ENCODE measurements around the gene KLHL36.

Gene KLHL36

DNA sequence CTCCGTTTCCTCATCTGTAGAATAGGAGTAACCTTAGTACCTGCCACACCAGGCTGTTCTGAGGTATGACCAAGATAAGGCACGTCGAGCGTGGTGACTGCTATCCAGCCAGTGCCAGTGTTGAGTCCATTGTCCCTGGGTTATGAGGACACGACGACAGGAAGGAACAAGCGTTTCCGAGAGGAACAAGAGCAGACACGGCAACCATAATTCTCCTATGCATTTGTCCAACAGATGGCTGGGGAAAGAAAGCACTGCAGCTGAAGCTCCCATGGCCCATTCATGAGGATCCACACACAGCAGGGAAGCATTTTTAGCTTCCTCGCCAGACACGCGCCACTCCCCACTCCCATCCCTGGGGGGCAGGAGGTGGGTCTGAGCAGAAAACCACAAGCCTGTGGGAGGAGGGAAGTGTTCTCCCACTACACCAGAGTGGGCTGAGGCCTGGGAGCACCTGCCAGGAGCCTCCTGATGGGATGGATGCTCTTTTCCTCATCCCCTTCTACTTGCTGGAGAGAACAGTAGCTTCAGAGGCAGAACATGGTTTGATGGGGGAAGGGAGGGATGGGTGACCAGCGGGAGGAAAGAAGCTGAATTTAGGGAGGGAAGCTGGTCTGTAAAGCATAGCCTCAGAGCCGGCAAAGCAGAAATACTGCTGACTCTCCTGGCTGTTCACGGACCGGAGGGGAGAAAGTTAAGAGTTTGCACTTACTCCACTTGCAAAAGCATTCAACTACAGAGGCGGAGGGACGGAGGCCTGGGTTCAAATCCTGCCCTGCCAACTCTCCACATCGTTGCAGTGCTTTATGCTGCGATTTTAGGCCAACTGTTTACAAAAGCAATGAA, 33.1 kb upstream of the KLHL36 start:
- TF ChIP-seq TCF4 (CRISPR knock-in tag; IDR thresholded peaks at IDR 0.05; ENCODE audit: borderline replicate concordance) (no peak), ZFP3 (CRISPR knock-in tag; IDR thresholded peaks at IDR 0.05) (no peak), ZNF8 (CRISPR knock-in tag; IDR thresholded peaks at IDR 0.05) (no peak), PPARA (CRISPR knock-in tag; IDR thresholded peaks at IDR 0.05; ENCODE audit: borderline replicate concordance) (no peak), OSR1 (CRISPR knock-in tag; IDR thresholded peaks at IDR 0.05) (no peak), ISL1 (CRISPR knock-in tag; IDR thresholded peaks at IDR 0.05) (no peak), BACH2 (CRISPR knock-in tag; IDR thresholded peaks at IDR 0.05; ENCODE audit: borderline replicate concordance) (no peak)
- TF ChIP-seq, protein P1, sequence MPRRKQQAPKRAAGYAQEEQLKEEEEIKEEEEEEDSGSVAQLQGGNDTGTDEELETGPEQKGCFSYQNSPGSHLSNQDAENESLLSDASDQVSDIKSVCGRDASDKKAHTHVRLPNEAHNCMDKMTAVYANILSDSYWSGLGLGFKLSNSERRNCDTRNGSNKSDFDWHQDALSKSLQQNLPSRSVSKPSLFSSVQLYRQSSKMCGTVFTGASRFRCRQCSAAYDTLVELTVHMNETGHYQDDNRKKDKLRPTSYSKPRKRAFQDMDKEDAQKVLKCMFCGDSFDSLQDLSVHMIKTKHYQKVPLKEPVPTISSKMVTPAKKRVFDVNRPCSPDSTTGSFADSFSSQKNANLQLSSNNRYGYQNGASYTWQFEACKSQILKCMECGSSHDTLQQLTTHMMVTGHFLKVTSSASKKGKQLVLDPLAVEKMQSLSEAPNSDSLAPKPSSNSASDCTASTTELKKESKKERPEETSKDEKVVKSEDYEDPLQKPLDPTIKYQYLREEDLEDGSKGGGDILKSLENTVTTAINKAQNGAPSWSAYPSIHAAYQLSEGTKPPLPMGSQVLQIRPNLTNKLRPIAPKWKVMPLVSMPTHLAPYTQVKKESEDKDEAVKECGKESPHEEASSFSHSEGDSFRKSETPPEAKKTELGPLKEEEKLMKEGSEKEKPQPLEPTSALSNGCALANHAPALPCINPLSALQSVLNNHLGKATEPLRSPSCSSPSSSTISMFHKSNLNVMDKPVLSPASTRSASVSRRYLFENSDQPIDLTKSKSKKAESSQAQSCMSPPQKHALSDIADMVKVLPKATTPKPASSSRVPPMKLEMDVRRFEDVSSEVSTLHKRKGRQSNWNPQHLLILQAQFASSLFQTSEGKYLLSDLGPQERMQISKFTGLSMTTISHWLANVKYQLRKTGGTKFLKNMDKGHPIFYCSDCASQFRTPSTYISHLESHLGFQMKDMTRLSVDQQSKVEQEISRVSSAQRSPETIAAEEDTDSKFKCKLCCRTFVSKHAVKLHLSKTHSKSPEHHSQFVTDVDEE (CRISPR knock-in tag; IDR thresholded peaks at IDR 0.05), result no peak
- TF ChIP-seq, protein P2, sequence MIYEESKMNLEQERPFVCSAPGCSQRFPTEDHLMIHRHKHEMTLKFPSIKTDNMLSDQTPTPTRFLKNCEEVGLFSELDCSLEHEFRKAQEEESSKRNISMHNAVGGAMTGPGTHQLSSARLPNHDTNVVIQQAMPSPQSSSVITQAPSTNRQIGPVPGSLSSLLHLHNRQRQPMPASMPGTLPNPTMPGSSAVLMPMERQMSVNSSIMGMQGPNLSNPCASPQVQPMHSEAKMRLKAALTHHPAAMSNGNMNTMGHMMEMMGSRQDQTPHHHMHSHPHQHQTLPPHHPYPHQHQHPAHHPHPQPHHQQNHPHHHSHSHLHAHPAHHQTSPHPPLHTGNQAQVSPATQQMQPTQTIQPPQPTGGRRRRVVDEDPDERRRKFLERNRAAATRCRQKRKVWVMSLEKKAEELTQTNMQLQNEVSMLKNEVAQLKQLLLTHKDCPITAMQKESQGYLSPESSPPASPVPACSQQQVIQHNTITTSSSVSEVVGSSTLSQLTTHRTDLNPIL (CRISPR knock-in tag; IDR thresholded peaks at IDR 0.05; ENCODE audit: low read depth), result no peak
- TF ChIP-seq, protein P3, sequence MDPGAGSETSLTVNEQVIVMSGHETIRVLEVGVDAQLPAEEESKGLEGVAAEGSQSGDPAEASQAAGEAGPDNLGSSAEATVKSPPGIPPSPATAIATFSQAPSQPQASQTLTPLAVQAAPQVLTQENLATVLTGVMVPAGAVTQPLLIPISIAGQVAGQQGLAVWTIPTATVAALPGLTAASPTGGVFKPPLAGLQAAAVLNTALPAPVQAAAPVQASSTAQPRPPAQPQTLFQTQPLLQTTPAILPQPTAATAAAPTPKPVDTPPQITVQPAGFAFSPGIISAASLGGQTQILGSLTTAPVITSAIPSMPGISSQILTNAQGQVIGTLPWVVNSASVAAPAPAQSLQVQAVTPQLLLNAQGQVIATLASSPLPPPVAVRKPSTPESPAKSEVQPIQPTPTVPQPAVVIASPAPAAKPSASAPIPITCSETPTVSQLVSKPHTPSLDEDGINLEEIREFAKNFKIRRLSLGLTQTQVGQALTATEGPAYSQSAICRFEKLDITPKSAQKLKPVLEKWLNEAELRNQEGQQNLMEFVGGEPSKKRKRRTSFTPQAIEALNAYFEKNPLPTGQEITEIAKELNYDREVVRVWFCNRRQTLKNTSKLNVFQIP (CRISPR knock-in tag; IDR thresholded peaks at IDR 0.05; ENCODE audit: borderline replicate concordance, low read depth), result no peak
- ATAC-seq, result no peak

DNA sequence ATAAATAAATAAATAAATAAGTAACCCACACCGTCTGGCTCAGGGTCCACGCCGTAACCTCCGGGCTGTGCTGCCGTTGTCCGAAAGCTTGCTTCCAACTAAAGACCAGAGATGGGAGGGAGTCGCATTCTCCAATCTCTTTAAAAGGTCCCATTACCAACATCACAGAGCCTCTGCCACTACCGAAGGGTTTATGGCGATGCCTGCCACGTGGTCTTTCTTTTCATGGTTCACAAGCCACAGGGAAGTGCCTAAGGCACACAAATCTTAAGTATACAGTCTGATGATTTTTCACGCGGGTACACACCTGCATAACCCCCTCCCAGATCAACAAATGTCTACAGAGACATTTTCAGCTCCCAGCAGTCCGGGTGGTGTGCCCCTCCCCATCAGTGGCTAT, 31.8 kb upstream of the KLHL36 start:
- TF ChIP-seq, protein P3 (CRISPR knock-in tag; IDR thresholded peaks at IDR 0.05; ENCODE audit: borderline replicate concordance, low read depth), result no peak
- TF ChIP-seq, protein P4, sequence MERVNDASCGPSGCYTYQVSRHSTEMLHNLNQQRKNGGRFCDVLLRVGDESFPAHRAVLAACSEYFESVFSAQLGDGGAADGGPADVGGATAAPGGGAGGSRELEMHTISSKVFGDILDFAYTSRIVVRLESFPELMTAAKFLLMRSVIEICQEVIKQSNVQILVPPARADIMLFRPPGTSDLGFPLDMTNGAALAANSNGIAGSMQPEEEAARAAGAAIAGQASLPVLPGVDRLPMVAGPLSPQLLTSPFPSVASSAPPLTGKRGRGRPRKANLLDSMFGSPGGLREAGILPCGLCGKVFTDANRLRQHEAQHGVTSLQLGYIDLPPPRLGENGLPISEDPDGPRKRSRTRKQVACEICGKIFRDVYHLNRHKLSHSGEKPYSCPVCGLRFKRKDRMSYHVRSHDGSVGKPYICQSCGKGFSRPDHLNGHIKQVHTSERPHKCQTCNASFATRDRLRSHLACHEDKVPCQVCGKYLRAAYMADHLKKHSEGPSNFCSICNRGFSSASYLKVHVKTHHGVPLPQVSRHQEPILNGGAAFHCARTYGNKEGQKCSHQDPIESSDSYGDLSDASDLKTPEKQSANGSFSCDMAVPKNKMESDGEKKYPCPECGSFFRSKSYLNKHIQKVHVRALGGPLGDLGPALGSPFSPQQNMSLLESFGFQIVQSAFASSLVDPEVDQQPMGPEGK (CRISPR knock-in tag; IDR thresholded peaks at IDR 0.05; ENCODE audit: borderline replicate concordance), result no peak
- TF ChIP-seq, protein P2 (CRISPR knock-in tag; IDR thresholded peaks at IDR 0.05; ENCODE audit: low read depth), result no peak
- TF ChIP-seq OSR1 (CRISPR knock-in tag; IDR thresholded peaks at IDR 0.05) (no peak), TCF4 (CRISPR knock-in tag; IDR thresholded peaks at IDR 0.05; ENCODE audit: borderline replicate concordance) (no peak), ZFP30 (CRISPR knock-in tag; IDR thresholded peaks at IDR 0.05) (no peak), ESRRG (CRISPR knock-in tag; IDR thresholded peaks at IDR 0.05) (no peak), ZFP3 (CRISPR knock-in tag; IDR thresholded peaks at IDR 0.05) (no peak), SNAI2 (CRISPR knock-in tag; IDR thresholded peaks at IDR 0.05) (no peak)
- TF ChIP-seq, protein P1 (CRISPR knock-in tag; IDR thresholded peaks at IDR 0.05), result no peak
- ATAC-seq, result no peak

All from SK-N-SH treated with all-trans-retinoic acid at 6 μM for 48 hours (cell line).